ENCODE data around the gene RNF220. TPM values are rescaled to one million over a fixed set of nuclear protein-coding genes. Genes with fewer than 3 reads are reported as not detected.

The RNF220 gene
- total and polyA plus RNA-seq, 2 experiments from 2014 or later: 47.4 to 123 TPM

GRCh38 chr1:44678626-44679025, 273.6 kb downstream of the RNF220 start:
- H3K4me1 ChIP-seq (ENCODE audit: insufficient read depth): peaks cover 24% of the 10 kb centered on the region
- no peak overlapping the region for H3K4me2 ChIP-seq (ENCODE audit: unreplicated experiment)
- in situ Hi-C loops (cut with MboI): no loop called here
- no peaks in the 10 kb centered on the region for H3K79me2 ChIP-seq (ENCODE audit: insufficient read depth)
- H3K9me3 ChIP-seq (ENCODE audit: low read depth): no peaks in the 10 kb centered on the region
- no peaks in the 10 kb centered on the region for H3K36me3 ChIP-seq (ENCODE audit: low read depth)
- DNase-seq: no peak
- no peak overlapping the region for H3K9ac ChIP-seq
- WGBS, 2 experiments (ENCODE audit: low coverage in 1 of 2, low lambda C conversion rate in 2 of 2, missing lambda C conversion rate in 2 of 2): 86 to 97% methylated on average over 4 of the region's 4 CpGs
- no peaks in the 10 kb centered on the region for H3K9me2 ChIP-seq (ENCODE audit: insufficient read depth)
- no peaks in the 10 kb centered on the region for H4K20me1 ChIP-seq (ENCODE audit: insufficient read depth)
- H3K4me3 ChIP-seq: no peak overlapping the region
- no peak overlapping the region for H2AFZ ChIP-seq
- peaks cover 18% of the 10 kb centered on the region for H3F3A ChIP-seq (ENCODE audit: insufficient read depth)
- no peaks in the 10 kb centered on the region for H3K27me3 ChIP-seq (replicated peaks; ENCODE audit: insufficient read depth)
- TF ChIP-seq EZH2phosphoT487 (IDR thresholded peaks at IDR 0.05; ENCODE audit: insufficient read depth, low read depth): no peak
- TF ChIP-seq EZH2 (IDR thresholded peaks at IDR 0.05; ENCODE audit: insufficient read depth, poor library complexity, severe bottlenecking): no peak
- no peak overlapping the region for H3K27ac ChIP-seq

GRCh38 chr1:44679468-44679867, 274.4 kb downstream of the RNF220 start:
- Histone ChIP-seq H3K9ac (no peak overlapping the region), H2AFZ (no peak overlapping the region), H3K27ac (no peak overlapping the region), H3K27me3 (replicated peaks; ENCODE audit: insufficient read depth) (no peaks in the 10 kb centered on the region), H3K9me3 (ENCODE audit: low read depth) (no peaks in the 10 kb centered on the region), H3K4me1 (ENCODE audit: insufficient read depth) (peaks cover 24% of the 10 kb centered on the region), H3K4me3 (no peak overlapping the region), H3K79me2 (ENCODE audit: insufficient read depth) (no peaks in the 10 kb centered on the region), H3K4me2 (ENCODE audit: unreplicated experiment) (no peak overlapping the region), H3K36me3 (ENCODE audit: low read depth) (no peaks in the 10 kb centered on the region), H3K9me2 (ENCODE audit: insufficient read depth) (no peaks in the 10 kb centered on the region), H4K20me1 (ENCODE audit: insufficient read depth) (no peaks in the 10 kb centered on the region), H3F3A (ENCODE audit: insufficient read depth) (peaks cover 18% of the 10 kb centered on the region)
- WGBS, 2 experiments (ENCODE audit: low coverage in 1 of 2, low lambda C conversion rate in 2 of 2, missing lambda C conversion rate in 2 of 2): 89 to 91% methylated on average over 5 of the region's 5 CpGs
- in situ Hi-C loops (cut with MboI): no loop called here
- no peak for TF ChIP-seq EZH2phosphoT487 (IDR thresholded peaks at IDR 0.05; ENCODE audit: insufficient read depth, low read depth)
- no peak for TF ChIP-seq EZH2 (IDR thresholded peaks at IDR 0.05; ENCODE audit: insufficient read depth, poor library complexity, severe bottlenecking)
- DNase-seq: no peak

GRCh38 chr1:44681905-44682882, 277.1 kb downstream of the RNF220 start:
- in situ Hi-C loops (cut with MboI): no loop called here
- no peaks in the 10 kb centered on the region for H3K9me3 ChIP-seq (ENCODE audit: low read depth)
- no peak overlapping the region for H3K27ac ChIP-seq
- DNase-seq: no peak
- H3K9ac ChIP-seq: no peak overlapping the region
- no peak for TF ChIP-seq EZH2phosphoT487 (IDR thresholded peaks at IDR 0.05; ENCODE audit: insufficient read depth, low read depth)
- no peak for TF ChIP-seq EZH2 (IDR thresholded peaks at IDR 0.05; ENCODE audit: insufficient read depth, poor library complexity, severe bottlenecking)
- no peaks in the 10 kb centered on the region for H3F3A ChIP-seq (ENCODE audit: insufficient read depth)
- WGBS, 2 experiments (ENCODE audit: low coverage in 1 of 2, low lambda C conversion rate in 2 of 2, missing lambda C conversion rate in 2 of 2): 79 to 81% methylated on average over 14 of the region's 14 CpGs
- H3K79me2 ChIP-seq (ENCODE audit: insufficient read depth): no peaks in the 10 kb centered on the region
- peaks cover 4% of the 10 kb centered on the region; the same call in 1 of the 2 replicates for H3K4me1 ChIP-seq (ENCODE audit: insufficient read depth)
- H3K36me3 ChIP-seq (ENCODE audit: low read depth): no peaks in the 10 kb centered on the region
- H3K4me2 ChIP-seq (ENCODE audit: unreplicated experiment): no peak overlapping the region
- no peak overlapping the region for H2AFZ ChIP-seq
- H4K20me1 ChIP-seq (ENCODE audit: insufficient read depth): no peaks in the 10 kb centered on the region
- H3K9me2 ChIP-seq (ENCODE audit: insufficient read depth): no peaks in the 10 kb centered on the region
- no peaks in the 10 kb centered on the region for H3K27me3 ChIP-seq (replicated peaks; ENCODE audit: insufficient read depth)
- H3K4me3 ChIP-seq: no peak overlapping the region

GRCh38 chr1:44682883-44683265, 277.8 kb downstream of the RNF220 start:
- no peaks in the 10 kb centered on the region for H3K36me3 ChIP-seq (ENCODE audit: low read depth)
- no peak overlapping the region for H3K4me2 ChIP-seq (ENCODE audit: unreplicated experiment)
- H3K27me3 ChIP-seq (replicated peaks; ENCODE audit: insufficient read depth): no peaks in the 10 kb centered on the region
- no peaks in the 10 kb centered on the region for H3K4me1 ChIP-seq (ENCODE audit: insufficient read depth)
- TF ChIP-seq EZH2phosphoT487 (IDR thresholded peaks at IDR 0.05; ENCODE audit: insufficient read depth, low read depth) (no peak), EZH2 (IDR thresholded peaks at IDR 0.05; ENCODE audit: insufficient read depth, poor library complexity, severe bottlenecking) (no peak)
- H3K4me3 ChIP-seq: no peak overlapping the region
- H2AFZ ChIP-seq: no peak overlapping the region
- H3K9me2 ChIP-seq (ENCODE audit: insufficient read depth): no peaks in the 10 kb centered on the region
- no peak overlapping the region for H3K27ac ChIP-seq
- WGBS, 2 experiments (ENCODE audit: low coverage in 1 of 2, low lambda C conversion rate in 2 of 2, missing lambda C conversion rate in 2 of 2): 94 to 97% methylated on average over 3 of the region's 3 CpGs
- no peaks in the 10 kb centered on the region for H3K9me3 ChIP-seq (ENCODE audit: low read depth)
- no peaks in the 10 kb centered on the region for H3K79me2 ChIP-seq (ENCODE audit: insufficient read depth)
- DNase-seq: no peak
- no peaks in the 10 kb centered on the region for H3F3A ChIP-seq (ENCODE audit: insufficient read depth)
- no peak overlapping the region for H3K9ac ChIP-seq
- in situ Hi-C loops (cut with MboI): no loop called here
- no peaks in the 10 kb centered on the region for H4K20me1 ChIP-seq (ENCODE audit: insufficient read depth)
